HL-60 (cell line): ENCODE data around the gene HIPK2.

Source experiments
- DNase-seq, 2 experiments: peaks; one replicate each; pipeline ENCODE4 v3.0.0-alpha.2; 2010 to 2020; ENCODE audit warnings: low read depth in 1 of 2, low spot score in 1 of 2
- H3K27ac ChIP-seq: fragments of 250-450 bp; sonication (Bioruptor Pico); replicated peaks from 2 replicates; pipeline ENCODE4 v1.5.1; 2020; ENCODE audit warnings: mild to moderate bottlenecking, moderate library complexity
- H3K27me3 ChIP-seq: fragments of 250-450 bp; sonication (Bioruptor Pico); 2 replicates; pipeline ENCODE4 v1.5.1; 2021; ENCODE audit warnings: mild to moderate bottlenecking, moderate library complexity; ENCODE audit not compliant: insufficient read depth, poor library complexity, severe bottlenecking
- H3K4me3 ChIP-seq: replicated peaks from 2 replicates; pipeline ENCODE4 v1.5.1; 2011; ENCODE audit warnings: mild to moderate bottlenecking, control low read depth, low read length; ENCODE audit not compliant: insufficient read depth
- GABPA ChIP-seq: IDR thresholded peaks from 2 replicates; pipeline ENCODE4 v1.6.1; 2012; ENCODE audit warnings: low read depth
- POLR2AphosphoS5 ChIP-seq: IDR thresholded peaks from 2 replicates; pipeline ENCODE4 v1.6.1; 2012; ENCODE audit warnings: low read depth
- SPI1 ChIP-seq: IDR thresholded peaks from 2 replicates; pipeline ENCODE4 v1.6.1; 2012; ENCODE audit warnings: low read depth, mild to moderate bottlenecking, borderline replicate concordance
- TF ChIP-seq, protein P1 (sequence below): IDR thresholded peaks from 2 replicates; pipeline ENCODE4 v1.6.1; 2012; ENCODE audit warnings: low read depth; ENCODE audit not compliant: insufficient replicate concordance
- TF ChIP-seq, protein P2 (sequence below): IDR thresholded peaks from one replicate; pipeline ENCODE4 v1.5.1; 2011; ENCODE audit warnings: low read length, control low read depth, inconsistent platforms; ENCODE audit not compliant: insufficient read depth

HIPK2 gene

DNA sequence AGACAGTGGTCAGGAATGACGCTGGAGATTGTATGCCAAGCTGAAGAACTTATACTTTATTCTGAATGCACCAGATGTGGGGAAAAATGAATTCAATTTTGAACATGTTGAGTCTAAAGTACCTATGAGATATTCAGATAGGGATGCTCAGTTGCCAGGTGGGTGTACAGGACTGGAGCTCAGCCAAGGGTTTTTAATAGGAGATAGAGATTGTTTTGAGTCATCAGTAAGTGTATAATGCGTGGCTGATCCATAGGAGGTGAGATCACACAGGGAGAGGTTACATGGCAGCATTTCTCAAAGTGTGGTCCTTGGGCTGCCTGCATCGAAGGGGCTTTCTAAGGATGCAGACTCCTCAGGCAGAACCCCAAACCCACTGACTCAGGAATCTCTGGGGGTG, 6.8 kb upstream of the HIPK2 start:
- DNase-seq: no peak
- no peak overlapping the region for H3K27ac ChIP-seq
- no peaks in the 10 kb centered on the region for H3K27me3 ChIP-seq
- no peak overlapping the region for H3K4me3 ChIP-seq
- TF ChIP-seq SPI1 (no peak), GABPA (no peak), POLR2AphosphoS5 (no peak)
- TF ChIP-seq, protein P1, sequence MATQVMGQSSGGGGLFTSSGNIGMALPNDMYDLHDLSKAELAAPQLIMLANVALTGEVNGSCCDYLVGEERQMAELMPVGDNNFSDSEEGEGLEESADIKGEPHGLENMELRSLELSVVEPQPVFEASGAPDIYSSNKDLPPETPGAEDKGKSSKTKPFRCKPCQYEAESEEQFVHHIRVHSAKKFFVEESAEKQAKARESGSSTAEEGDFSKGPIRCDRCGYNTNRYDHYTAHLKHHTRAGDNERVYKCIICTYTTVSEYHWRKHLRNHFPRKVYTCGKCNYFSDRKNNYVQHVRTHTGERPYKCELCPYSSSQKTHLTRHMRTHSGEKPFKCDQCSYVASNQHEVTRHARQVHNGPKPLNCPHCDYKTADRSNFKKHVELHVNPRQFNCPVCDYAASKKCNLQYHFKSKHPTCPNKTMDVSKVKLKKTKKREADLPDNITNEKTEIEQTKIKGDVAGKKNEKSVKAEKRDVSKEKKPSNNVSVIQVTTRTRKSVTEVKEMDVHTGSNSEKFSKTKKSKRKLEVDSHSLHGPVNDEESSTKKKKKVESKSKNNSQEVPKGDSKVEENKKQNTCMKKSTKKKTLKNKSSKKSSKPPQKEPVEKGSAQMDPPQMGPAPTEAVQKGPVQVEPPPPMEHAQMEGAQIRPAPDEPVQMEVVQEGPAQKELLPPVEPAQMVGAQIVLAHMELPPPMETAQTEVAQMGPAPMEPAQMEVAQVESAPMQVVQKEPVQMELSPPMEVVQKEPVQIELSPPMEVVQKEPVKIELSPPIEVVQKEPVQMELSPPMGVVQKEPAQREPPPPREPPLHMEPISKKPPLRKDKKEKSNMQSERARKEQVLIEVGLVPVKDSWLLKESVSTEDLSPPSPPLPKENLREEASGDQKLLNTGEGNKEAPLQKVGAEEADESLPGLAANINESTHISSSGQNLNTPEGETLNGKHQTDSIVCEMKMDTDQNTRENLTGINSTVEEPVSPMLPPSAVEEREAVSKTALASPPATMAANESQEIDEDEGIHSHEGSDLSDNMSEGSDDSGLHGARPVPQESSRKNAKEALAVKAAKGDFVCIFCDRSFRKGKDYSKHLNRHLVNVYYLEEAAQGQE: no peak
- TF ChIP-seq, protein P2, sequence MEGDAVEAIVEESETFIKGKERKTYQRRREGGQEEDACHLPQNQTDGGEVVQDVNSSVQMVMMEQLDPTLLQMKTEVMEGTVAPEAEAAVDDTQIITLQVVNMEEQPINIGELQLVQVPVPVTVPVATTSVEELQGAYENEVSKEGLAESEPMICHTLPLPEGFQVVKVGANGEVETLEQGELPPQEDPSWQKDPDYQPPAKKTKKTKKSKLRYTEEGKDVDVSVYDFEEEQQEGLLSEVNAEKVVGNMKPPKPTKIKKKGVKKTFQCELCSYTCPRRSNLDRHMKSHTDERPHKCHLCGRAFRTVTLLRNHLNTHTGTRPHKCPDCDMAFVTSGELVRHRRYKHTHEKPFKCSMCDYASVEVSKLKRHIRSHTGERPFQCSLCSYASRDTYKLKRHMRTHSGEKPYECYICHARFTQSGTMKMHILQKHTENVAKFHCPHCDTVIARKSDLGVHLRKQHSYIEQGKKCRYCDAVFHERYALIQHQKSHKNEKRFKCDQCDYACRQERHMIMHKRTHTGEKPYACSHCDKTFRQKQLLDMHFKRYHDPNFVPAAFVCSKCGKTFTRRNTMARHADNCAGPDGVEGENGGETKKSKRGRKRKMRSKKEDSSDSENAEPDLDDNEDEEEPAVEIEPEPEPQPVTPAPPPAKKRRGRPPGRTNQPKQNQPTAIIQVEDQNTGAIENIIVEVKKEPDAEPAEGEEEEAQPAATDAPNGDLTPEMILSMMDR: no peak

DNA sequence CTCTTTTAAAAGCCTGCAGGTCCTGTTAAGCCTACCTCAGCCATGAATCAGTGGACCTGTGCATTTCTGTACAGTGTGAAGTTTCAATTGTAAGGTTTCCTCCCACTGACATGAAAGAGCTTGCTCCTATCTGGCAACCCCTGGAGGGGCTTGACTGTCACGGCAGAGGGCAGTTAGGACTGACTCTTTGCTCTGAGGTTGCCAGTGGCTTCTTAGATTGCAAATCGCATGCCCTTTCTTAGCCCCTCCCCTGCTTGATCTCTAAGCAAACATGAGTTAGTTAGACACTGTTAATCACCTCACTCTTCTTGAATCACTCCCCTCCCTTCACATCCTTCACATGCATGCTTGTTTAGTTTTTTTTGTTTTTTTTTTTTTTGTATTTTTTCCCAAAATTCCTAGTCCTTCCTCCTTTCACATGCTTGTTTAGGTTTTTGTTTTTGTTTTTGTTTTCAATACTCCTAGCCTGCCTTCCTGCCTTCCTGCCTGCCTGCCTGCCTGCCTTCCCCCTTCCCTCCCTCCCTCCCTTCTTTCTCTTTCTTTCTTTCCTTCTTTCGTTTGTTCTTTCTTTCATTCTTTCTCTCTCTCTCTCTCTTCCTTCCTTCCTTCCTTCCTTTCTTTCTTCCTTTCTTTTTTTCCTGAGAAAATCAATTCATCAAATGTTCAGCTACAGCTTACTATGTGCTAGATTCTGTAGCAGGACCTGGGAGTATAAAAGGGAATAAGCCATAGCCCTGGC, 6.0 kb upstream of the HIPK2 start:
- Histone ChIP-seq H3K27me3 (no peaks in the 10 kb centered on the region), H3K4me3 (no peak overlapping the region), H3K27ac (no peak overlapping the region)
- no peak for DNase-seq
- TF ChIP-seq, protein P2: no peak
- no peak for TF ChIP-seq SPI1
- TF ChIP-seq GABPA: no peak
- TF ChIP-seq, protein P1: no peak
- no peak for TF ChIP-seq POLR2AphosphoS5

DNA sequence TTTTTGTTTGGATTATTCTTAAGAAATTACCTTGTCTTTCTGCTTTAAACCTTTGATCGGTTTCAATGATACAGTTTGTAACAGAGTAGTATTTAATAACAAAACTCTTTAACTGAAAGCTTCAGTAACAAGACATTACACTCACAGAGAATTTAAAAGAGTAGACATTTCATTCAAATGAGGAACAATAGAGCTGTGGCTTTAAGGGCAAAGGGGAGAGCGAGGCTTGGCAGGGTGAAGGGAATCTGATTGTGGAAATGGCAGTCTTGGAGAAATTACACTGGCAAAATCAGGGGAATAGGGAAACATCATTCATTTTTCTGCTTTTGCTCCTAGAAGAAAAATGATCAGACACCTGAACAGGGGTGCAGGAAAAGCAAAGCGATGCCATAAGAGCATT, 5.1 kb upstream of the HIPK2 start:
- DNase-seq: no peak

More for the DNA sequence above, 5.1 kb upstream of the HIPK2 start:
- H3K27me3 ChIP-seq: no peaks in the 10 kb centered on the region
- H3K4me3 ChIP-seq: no peak overlapping the region
- H3K27ac ChIP-seq: no peak overlapping the region
- TF ChIP-seq, protein P1: no peak
- TF ChIP-seq, protein P2: no peak
- TF ChIP-seq POLR2AphosphoS5: no peak
- no peak for TF ChIP-seq GABPA
- no peak for TF ChIP-seq SPI1
